HG03575 (cell line): ENCODE measurements around the gene EMX2.
"Not testable (repeated sequence)": the region's sequence is repeated elsewhere in the genome, so short reads cannot be mapped to it uniquely, and the experiment has no call there.

ENCODE experiments used
- ATAC-seq: cut with Tn5 transposase; IDR thresholded peaks from one replicate; pipeline ENCODE4 v1.9.1; 2021; ENCODE audit not compliant: unreplicated experiment, insufficient number of reproducible peaks, low FRiP score; ENCODE audit errors: extremely low read depth

The EMX2 gene

DNA sequence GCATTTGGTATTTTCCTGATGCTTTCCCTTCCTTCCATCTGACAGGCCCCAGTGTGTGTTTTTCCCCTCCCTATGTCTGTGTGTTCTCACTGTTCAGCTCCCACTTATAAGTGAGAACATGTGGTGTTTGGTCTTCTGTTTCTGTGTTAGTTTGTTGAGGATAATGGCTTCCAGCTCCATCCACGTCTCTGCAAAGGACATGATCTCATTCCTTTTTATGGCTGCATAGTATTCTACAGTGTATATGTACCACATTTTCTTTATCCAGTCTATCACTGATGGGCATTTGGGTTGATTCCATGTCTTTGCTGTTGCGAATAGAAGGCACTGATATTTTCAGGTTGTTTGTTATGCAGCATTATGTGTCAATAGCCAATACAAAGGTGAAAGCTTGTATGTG, 42.3 kb downstream of the EMX2 start:
- not testable (repeated sequence) for ATAC-seq

DNA sequence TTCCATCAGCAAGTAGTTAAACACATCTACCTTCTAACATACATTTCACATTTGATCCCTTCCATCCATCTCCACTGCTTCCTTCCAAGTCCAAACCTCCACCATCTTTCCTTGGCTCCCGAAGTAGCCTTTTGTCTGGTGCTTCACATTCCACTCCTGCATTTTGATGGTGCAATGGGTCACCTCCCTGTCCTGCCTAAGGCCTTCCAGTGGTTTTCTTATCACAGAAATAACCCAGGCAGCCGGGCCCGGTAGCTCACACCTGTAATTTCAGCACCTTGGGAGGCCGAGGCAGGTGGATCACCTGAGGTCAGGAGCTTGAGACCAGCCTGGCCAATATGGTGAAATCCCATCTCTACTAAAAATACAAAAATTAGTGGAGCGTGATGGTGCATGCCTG, 44.5 kb downstream of the EMX2 start:
- no peak for ATAC-seq

GRCh38 chr10:117590101-117590875, 47.7 kb downstream of the EMX2 start:
- ATAC-seq, result no peak

DNA sequence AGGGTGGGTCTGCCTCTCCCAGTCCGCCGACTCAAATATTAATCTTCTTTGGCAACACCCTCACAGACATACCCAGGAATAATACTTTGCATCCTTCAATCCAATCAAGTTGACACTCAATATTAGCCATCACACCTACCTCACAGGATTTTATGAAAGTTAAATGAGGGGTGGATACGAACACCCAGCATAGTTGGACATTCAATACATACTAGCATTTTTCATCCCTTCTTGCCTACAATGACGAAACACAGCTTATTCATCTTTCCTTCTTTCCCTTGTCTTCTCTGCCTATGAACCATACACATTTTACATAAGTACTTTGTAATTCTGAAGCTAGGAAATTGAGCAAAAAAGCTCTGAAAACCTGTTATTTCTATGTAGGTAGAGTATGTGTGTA, 48.5 kb downstream of the EMX2 start:
- ATAC-seq, result no peak

- ATAC-seq, result no peak
Observed at GRCh38 chr10:117594722-117595121, 52.2 kb downstream of the EMX2 start.

- ATAC-seq, result no peak
Observed at GRCh38 chr10:117596706-117597105, 54.2 kb downstream of the EMX2 start.

GRCh38 chr10:117597216-117597615, 54.7 kb downstream of the EMX2 start:
- ATAC-seq, result no peak
